Peyer's patch (tissue), 4 donors: ENCODE measurements around the gene RIMBP2. TPM values are rescaled to one million over a fixed set of nuclear protein-coding genes. Genes with fewer than 3 reads are reported as not detected.

Source experiments
- DNase-seq, 3 donors: peaks; one replicate each; pipeline ENCODE4 v3.0.0-alpha.2; 2017 to 2019
- H3K27ac ChIP-seq, 4 donors: fragments of 200-600 bp; sonication (generic); one replicate each; pipeline ENCODE4 v1.5.1; 2016 to 2019
- H3K27me3 ChIP-seq, 2 donors: fragments of 200-600 bp; sonication (generic); one replicate each; pipeline ENCODE4 v1.5.1; 2019
- H3K36me3 ChIP-seq, 3 donors: fragments of 200-600 bp; sonication (generic); one replicate each; pipeline ENCODE4 v1.5.1; 2016 to 2019
- H3K4me1 ChIP-seq, 4 donors: fragments of 200-600 bp; sonication (generic); one replicate each; pipeline ENCODE4 v1.5.1; 2016 to 2019
- H3K4me3 ChIP-seq, 4 donors: fragments of 200-600 bp; sonication (generic); 1 replicate in 3 of 4; 2 replicates in 1 of 4; pipeline ENCODE4 v1.5.1; 2016 to 2019; ENCODE audit warnings: mild to moderate bottlenecking in 1 of 4
- H3K9me3 ChIP-seq, 4 donors: fragments of 200-600 bp; sonication (generic); one replicate each; pipeline ENCODE4 v1.5.1; 2016 to 2019; ENCODE audit warnings: mild to moderate bottlenecking in 1 of 4
- POLR2A ChIP-seq, 2 donors: fragments of 450-650 bp; IDR thresholded peaks; one replicate each; pipeline ENCODE4 v1.5.1; 2017; ENCODE audit warnings: antibody characterized with exemption in 2 of 2, mild to moderate bottlenecking in 2 of 2, moderate library complexity in 2 of 2
- total RNA-seq, 4 donors: library from RNA; depleted of rRNA; stranded (reverse); fragments of >200 nt; gene quantifications; one replicate each; pipeline ENCODE4 v1.1.0, GENCODE V29; 2016
- TF ChIP-seq, protein P1 (sequence below), 6 experiments: fragments of 450-650 bp in 4 of 6; fragments of 200-600 bp in 2 of 6; sonication (generic) in 1 of 6; IDR thresholded peaks; one replicate each; pipeline ENCODE4 v1.5.1; 2017 to 2019; ENCODE audit warnings: antibody characterized with exemption in 6 of 6, mild to moderate bottlenecking in 3 of 6, moderate library complexity in 1 of 6

RIMBP2 gene
- total RNA-seq, 4 donors from 2014 or later: 8.8 to 19.8 (median 16.0) TPM

DNA sequence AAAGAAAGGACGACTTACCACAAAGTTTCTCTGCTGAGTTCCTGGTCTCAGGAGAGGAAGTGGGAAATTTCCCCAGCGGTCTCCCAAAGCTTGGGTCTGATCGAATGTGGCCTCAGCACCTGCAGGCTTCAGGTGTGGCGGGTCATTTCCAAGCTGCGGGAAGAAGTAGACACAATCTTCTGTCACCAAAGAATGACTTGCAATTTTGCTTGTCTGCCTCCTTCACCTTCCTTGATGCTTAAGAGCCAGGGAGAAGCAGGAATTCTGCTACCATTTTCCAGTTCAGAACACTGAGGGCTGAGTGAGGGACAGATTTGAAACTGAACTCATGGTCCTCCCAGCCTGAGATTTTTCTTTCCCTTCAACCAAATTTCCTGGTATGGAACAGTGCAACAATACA, 87.8 kb downstream of the RIMBP2 start:
- DNase-seq: no peak
- H3K4me3 ChIP-seq: no peak overlapping the region
- H3K9me3 ChIP-seq: no peaks in the 10 kb centered on the region
- no peaks in the 10 kb centered on the region for H3K4me1 ChIP-seq
- TF ChIP-seq, protein P1, sequence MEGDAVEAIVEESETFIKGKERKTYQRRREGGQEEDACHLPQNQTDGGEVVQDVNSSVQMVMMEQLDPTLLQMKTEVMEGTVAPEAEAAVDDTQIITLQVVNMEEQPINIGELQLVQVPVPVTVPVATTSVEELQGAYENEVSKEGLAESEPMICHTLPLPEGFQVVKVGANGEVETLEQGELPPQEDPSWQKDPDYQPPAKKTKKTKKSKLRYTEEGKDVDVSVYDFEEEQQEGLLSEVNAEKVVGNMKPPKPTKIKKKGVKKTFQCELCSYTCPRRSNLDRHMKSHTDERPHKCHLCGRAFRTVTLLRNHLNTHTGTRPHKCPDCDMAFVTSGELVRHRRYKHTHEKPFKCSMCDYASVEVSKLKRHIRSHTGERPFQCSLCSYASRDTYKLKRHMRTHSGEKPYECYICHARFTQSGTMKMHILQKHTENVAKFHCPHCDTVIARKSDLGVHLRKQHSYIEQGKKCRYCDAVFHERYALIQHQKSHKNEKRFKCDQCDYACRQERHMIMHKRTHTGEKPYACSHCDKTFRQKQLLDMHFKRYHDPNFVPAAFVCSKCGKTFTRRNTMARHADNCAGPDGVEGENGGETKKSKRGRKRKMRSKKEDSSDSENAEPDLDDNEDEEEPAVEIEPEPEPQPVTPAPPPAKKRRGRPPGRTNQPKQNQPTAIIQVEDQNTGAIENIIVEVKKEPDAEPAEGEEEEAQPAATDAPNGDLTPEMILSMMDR (IDR thresholded peaks at IDR 0.05): no peak
- no peak for TF ChIP-seq POLR2A (IDR thresholded peaks at IDR 0.05)
- H3K36me3 ChIP-seq: no peaks in the 10 kb centered on the region
- H3K27ac ChIP-seq: no peak overlapping the region
- no peaks in the 10 kb centered on the region for H3K27me3 ChIP-seq

DNA sequence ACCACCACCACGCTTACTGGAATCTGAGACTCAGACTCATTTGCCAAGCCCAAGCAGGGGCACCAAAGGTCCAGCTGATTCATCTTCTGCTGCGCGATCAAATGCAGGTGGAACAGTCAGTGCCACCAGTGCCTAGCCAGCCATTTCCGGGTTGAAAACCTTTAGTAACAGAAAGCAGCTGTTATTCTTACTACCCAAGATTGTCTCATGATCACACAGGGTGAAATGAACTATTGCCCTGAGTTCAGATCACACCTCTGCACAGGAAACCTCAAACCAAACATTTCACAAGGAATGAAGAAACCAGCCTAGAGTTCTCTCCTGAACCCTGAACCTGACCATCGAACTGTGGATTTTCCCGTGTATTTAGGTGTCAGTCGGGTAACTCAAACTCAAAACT, 88.9 kb downstream of the RIMBP2 start:
- Histone ChIP-seq H3K4me3 (no peak overlapping the region), H3K27ac (no peak overlapping the region), H3K36me3 (no peaks in the 10 kb centered on the region), H3K9me3 (no peaks in the 10 kb centered on the region), H3K4me1 (no peaks in the 10 kb centered on the region), H3K27me3 (no peaks in the 10 kb centered on the region)
- no peak for TF ChIP-seq POLR2A (IDR thresholded peaks at IDR 0.05)
- TF ChIP-seq, protein P1 (IDR thresholded peaks at IDR 0.05): no peak
- no peak for DNase-seq

DNA sequence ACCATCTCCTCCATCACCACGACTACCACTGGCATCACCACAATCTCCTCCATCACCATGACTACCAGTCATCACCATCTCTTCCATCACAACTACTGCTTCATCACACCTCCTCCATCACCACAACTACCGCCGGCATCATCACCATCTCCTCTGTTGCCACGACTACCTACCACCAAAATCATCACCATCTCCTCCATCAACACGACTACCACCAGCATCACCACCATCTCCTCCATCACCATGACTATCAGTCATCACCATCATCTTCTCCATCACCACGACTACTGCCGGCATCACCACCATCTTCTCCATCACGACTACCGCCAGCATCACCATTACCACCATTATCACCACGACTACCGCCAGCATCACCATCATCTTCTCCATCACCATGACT, 89.5 kb downstream of the RIMBP2 start:
- H3K4me3 ChIP-seq: no peak overlapping the region
- no peaks in the 10 kb centered on the region for H3K9me3 ChIP-seq
- H3K27me3 ChIP-seq: no peaks in the 10 kb centered on the region
- TF ChIP-seq POLR2A (IDR thresholded peaks at IDR 0.05): no peak
- TF ChIP-seq, protein P1 (IDR thresholded peaks at IDR 0.05): no peak
- no peak overlapping the region for H3K27ac ChIP-seq
- no peaks in the 10 kb centered on the region for H3K4me1 ChIP-seq
- H3K36me3 ChIP-seq: no peaks in the 10 kb centered on the region
- no peak for DNase-seq

DNA sequence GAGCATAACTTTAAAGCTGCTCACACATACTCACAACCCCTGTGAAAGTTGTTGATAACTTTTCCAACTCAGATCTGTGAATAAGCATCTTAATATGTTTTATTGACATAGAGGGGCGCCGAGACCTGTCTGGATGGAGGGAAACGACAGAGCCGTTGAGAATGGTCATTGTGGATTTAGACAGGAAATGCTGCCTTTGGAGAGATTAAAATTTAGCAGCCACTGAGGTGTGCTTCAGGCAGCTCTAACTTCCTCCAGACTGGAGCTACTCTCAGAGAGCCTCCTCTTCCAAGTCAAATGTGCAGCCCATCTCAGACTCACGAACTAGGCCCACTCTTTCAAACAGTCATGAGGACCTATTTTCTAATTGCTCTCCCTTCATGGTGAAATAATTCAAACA, 90.9 kb downstream of the RIMBP2 start:
- no peaks in the 10 kb centered on the region for H3K36me3 ChIP-seq
- no peak overlapping the region for H3K27ac ChIP-seq
- no peaks in the 10 kb centered on the region for H3K27me3 ChIP-seq
- no peaks in the 10 kb centered on the region for H3K4me1 ChIP-seq
- H3K9me3 ChIP-seq: no peaks in the 10 kb centered on the region
- TF ChIP-seq, protein P1 (IDR thresholded peaks at IDR 0.05): no peak
- TF ChIP-seq POLR2A (IDR thresholded peaks at IDR 0.05): no peak
- H3K4me3 ChIP-seq: no peak overlapping the region
- no peak for DNase-seq

DNA sequence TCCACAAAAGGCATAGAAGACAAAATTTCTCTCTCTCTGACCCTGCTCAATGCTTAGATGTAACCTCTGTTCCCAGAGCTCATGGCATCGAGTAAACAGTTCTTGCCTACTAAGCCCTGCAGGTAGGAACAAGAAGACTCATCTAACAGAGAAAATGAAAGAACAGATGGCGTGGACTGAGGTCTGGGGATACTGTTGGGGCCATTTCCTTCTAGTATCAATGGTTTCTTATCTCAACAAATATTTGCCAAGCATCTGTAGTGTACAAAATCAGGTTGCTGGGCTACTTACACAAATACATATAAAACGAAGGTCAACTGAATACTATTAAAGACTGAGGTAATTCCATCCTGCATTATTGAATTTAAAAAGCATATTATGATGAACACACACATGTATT, 93.3 kb downstream of the RIMBP2 start:
- no peak for TF ChIP-seq POLR2A (IDR thresholded peaks at IDR 0.05)
- TF ChIP-seq, protein P1 (IDR thresholded peaks at IDR 0.05): no peak
- no peak for DNase-seq
- Histone ChIP-seq H3K36me3 (no peaks in the 10 kb centered on the region), H3K9me3 (no peaks in the 10 kb centered on the region), H3K27me3 (no peaks in the 10 kb centered on the region), H3K4me3 (no peak overlapping the region), H3K4me1 (no peaks in the 10 kb centered on the region), H3K27ac (no peak overlapping the region)

DNA sequence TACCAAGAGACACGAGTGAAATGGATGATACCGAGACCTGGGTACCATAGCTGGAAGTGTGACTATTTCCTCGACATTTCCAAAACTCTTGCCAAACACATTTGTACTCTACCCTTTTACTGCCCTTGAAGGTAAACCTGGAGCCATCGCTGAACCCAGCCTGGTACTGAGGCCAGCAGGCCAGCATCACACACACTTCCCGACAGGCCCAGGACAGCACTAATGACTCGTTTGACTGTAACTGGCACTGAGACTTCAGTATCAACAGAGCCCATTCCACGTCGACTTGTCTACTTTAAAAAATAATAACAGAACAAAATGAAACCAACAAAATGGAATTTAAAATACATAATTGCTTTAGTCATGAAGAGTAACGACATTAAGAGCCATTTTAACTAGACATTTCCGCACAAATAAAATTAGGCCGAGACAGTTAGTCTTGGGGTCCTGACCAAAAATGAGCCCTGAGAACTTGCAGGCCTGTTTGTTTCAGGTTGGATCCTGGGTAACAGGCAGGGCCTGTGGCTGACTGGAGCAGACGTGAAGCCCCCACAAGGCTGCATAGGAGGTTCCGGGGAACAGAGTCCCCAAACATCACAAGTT, 94.3 kb downstream of the RIMBP2 start:
- Histone ChIP-seq H3K4me3 (no peak overlapping the region), H3K4me1 (no peaks in the 10 kb centered on the region), H3K27ac (no peak overlapping the region), H3K36me3 (no peaks in the 10 kb centered on the region), H3K9me3 (no peaks in the 10 kb centered on the region), H3K27me3 (no peaks in the 10 kb centered on the region)
- no peak for DNase-seq
- TF ChIP-seq, protein P1 (IDR thresholded peaks at IDR 0.05): no peak
- no peak for TF ChIP-seq POLR2A (IDR thresholded peaks at IDR 0.05)
